GM13977 (cell line): ENCODE measurements around the gene HIPK2.

Source experiments
- DNase-seq: peaks from one replicate; pipeline ENCODE4 v3.0.0; 2012; ENCODE audit warnings: low spot score
- in situ Hi-C: fragments of 300-500 bp; cut with MboI; formaldehyde crosslinking; loops from one replicate; pipeline ENCODE4 v1.12.0; 2022; ENCODE audit warnings: low sequenced_read_pairs, low pct_unique_long_range_greater_than_20kb, mixed read lengths, inconsistent platforms; ENCODE audit not compliant: unreplicated experiment
- TF ChIP-seq, protein P1 (sequence below): IDR thresholded peaks from 2 replicates; pipeline ENCODE4 v1.5.1; 2012; ENCODE audit warnings: mild to moderate bottlenecking, control low read depth; ENCODE audit not compliant: insufficient read depth; ENCODE audit errors: extremely low read depth, missing control alignments

The HIPK2 gene

DNA sequence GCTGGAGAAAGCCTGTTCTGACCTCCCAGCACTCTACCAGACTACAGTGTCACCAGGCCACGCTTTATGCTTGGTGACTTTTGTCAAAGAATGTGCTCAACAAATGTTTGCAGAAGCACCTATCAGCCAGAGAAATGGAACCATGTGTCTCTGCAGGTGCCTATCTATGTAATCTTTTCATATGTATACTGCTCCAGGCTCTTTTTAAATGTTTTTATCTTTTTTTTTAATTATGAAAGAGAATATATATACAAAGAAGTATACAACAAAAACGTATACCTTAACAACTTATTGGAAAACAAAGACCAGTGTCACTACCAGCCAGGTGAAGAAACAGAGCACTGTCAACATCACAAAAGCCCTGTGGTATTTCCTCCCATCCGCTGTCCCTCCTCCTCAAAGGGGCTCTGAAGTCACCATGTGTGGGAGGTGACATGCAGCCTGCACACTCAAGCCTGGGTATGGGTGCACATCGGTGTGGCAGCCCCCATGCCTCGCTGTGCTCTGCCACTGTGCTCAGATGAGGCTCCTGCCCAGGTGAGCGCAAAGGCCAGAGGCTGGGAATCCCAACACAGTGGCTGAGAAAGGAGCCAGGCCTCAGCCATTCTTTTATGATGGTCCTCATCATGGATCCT, 133.7 kb downstream of the HIPK2 start:
- no peak for DNase-seq
- TF ChIP-seq, protein P1, sequence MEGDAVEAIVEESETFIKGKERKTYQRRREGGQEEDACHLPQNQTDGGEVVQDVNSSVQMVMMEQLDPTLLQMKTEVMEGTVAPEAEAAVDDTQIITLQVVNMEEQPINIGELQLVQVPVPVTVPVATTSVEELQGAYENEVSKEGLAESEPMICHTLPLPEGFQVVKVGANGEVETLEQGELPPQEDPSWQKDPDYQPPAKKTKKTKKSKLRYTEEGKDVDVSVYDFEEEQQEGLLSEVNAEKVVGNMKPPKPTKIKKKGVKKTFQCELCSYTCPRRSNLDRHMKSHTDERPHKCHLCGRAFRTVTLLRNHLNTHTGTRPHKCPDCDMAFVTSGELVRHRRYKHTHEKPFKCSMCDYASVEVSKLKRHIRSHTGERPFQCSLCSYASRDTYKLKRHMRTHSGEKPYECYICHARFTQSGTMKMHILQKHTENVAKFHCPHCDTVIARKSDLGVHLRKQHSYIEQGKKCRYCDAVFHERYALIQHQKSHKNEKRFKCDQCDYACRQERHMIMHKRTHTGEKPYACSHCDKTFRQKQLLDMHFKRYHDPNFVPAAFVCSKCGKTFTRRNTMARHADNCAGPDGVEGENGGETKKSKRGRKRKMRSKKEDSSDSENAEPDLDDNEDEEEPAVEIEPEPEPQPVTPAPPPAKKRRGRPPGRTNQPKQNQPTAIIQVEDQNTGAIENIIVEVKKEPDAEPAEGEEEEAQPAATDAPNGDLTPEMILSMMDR = no peak
- in situ Hi-C loops = loop anchor here (10.0 kb wide), 2 partner anchors 121 to 361 kb away; no protein-coding TSS in a partner anchor

DNA sequence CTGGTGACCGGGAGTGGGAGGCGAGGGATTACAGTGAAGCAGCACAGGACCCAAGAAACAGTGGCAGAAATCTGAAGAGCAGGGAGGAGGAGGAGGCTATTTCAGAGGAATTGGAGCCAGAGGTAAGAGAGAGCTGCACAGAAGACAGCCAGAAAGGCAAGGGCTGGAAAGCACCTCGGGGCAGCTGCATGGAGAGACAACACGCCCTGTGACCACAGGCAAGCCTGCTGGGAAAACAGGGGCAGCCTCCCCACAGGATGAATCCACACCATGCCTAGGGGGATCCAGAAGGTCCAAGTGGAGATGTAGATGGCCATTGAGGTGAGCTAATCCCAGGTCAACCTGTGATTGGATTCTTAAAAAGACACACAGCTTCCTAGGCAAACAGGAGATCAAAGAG, 135.5 kb downstream of the HIPK2 start:
- no peak for DNase-seq
- TF ChIP-seq, protein P1 = no peak
- in situ Hi-C loops = loop anchor here (10.0 kb wide), 2 partner anchors 123 to 363 kb away; no protein-coding TSS in a partner anchor

DNA sequence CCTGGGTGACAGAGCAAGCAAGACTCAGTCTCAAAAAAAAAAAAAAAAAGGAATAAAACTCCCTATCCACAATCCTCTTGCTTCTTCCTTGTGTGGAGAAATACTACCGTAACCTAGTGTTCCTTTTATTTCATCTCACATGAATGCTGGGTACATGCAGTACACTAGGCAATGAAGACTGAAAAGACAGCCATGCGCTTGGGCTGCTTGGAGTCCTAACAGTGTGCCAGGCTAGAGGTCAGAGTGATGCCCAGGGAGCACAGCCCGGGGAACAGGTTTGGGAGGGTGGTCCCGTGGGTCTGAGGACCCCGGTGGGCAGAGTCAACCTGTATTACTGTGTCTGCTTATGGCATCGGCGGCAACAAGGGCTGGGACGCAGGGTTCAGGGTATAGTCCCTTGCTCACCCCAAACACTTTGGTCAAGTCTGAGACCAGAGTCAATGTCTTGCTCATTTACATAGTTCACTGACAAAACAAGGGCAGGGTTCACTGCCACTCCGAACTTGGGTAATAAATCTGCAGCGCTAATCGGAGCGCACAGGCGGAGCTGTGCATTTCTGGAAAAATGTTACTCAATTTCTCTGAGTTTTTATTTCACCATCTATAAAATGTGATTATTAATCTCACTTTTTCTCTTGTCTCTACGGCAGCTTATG, 136.3 kb downstream of the HIPK2 start:
- in situ Hi-C loops = loop anchor here (10.0 kb wide), 2 partner anchors 123 to 363 kb away; no protein-coding TSS in a partner anchor

DNA sequence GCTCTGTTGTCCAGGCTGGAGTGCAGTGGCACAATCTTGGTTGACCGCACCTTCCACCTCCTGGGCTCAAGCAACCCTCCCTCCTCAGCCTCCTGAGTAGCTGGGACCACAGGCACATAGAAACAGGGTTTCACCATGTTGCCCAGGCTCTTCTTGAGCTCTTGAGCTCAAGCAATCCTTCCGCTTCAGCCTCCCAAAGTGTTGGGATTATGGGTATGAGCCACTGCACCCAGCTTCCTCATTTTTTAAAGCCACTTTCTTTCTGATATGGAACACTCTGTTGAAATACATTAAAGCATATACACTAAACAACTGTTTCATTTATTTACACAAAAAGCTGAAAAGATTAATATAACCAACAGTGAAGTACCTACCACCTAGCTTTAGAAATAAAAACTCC, 137.1 kb downstream of the HIPK2 start:
- TF ChIP-seq, protein P1 = no peak
- DNase-seq = no peak
- in situ Hi-C loops = loop anchor here (10.0 kb wide), 2 partner anchors 124 to 364 kb away; no protein-coding TSS in a partner anchor

More for the DNA sequence above, 136.3 kb downstream of the HIPK2 start:
- TF ChIP-seq, protein P1 = no peak
- DNase-seq = no peak

DNA sequence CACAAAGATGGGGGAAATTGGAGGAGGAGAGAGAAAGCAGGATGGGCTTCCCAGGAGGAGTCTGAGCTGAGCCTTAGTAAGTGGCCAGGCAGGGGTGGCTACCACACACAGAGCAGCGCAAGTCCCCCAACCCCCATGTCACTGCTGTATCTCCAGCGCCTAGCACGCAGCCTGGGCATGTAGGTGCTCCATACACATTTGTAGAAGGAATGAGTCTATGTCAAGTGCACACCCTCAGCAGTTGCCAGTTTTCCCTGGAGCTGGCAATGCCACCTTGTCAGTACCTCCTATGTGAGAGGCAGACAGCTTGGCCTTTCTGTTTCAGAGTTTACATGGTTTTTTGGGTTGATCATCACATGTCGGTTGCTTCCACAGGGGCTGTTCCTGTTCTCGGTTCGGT, 138.2 kb downstream of the HIPK2 start:
- DNase-seq = no peak
- in situ Hi-C loops = no loop called here
- TF ChIP-seq, protein P1 = no peak

DNA sequence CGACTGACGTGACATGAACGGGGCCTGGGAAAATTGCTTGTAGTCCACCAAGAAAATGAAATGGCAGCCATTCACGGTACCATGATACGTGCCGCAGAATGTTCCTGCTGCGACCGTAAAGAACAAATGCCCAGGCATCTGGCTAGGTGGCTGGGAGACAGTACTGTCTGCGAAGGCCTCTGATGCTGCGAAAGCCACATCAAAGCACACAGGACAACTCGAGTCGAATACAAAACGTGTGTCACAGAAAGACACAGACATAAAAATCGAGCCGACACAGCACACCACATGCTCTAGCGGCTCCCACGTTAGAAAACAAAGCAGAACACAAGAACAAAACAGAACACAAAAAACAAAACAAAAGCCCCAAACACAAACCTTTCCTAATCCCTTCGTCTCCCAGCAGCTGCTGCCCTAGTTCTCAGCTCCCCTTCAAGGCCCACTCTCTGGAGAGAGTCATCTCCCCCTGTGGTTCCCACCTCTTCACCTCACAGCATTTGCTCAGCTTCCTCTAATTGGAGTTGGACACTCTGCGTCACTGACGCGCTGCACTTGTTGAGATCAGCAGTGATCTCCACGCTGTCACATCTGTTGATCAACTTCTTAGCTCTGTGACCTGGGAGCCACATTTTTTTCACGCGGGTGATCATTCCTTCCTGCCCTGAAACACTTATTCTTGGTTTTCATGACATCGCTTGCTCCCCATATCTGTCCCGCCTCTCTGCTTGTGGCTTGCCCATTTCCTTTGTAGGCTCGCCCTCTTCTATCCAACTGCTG, 142.1 kb downstream of the HIPK2 start:
- in situ Hi-C loops = no loop called here
- TF ChIP-seq, protein P1 = no peak
- DNase-seq = no peak
